GM21390 (cell line): ENCODE results near the gene DNAH9.
"Not testable (repeated sequence)": the region's sequence is repeated elsewhere in the genome, so short reads cannot be mapped to it uniquely, and the experiment has no call there.

ENCODE experiments used
- ATAC-seq: cut with Tn5 transposase; IDR thresholded peaks from one replicate; pipeline ENCODE4 v1.9.1; 2021; ENCODE audit not compliant: unreplicated experiment

The DNAH9 gene

GRCh38 chr17:11898526-11899235 is 300.4 kb downstream of the DNAH9 start:
- no peak for ATAC-seq

- no peak for ATAC-seq
Observed at GRCh38 chr17:11899537-11899942, 301.3 kb downstream of the DNAH9 start.

- ATAC-seq = no peak
Observed at GRCh38 chr17:11900041-11900476, 301.8 kb downstream of the DNAH9 start.

- no peak for ATAC-seq
Observed at GRCh38 chr17:11900655-11901054, 302.4 kb downstream of the DNAH9 start.

- no peak for ATAC-seq
Observed at GRCh38 chr17:11901931-11902330, 303.7 kb downstream of the DNAH9 start.

- ATAC-seq = no peak
Observed at GRCh38 chr17:11908711-11909146, 310.5 kb downstream of the DNAH9 start.

- no peak for ATAC-seq
Observed at GRCh38 chr17:11909348-11909747, 311.1 kb downstream of the DNAH9 start.

- no peak for ATAC-seq
Observed at GRCh38 chr17:11916091-11916490, 317.8 kb downstream of the DNAH9 start.

GRCh38 chr17:11917415-11917814 is 319.1 kb downstream of the DNAH9 start:
- ATAC-seq = no peak

- no peak for ATAC-seq
Observed at GRCh38 chr17:11921296-11921695, 323.0 kb downstream of the DNAH9 start.

- no peak for ATAC-seq
Observed at GRCh38 chr17:11922638-11923037, 324.4 kb downstream of the DNAH9 start.

GRCh38 chr17:11924076-11924475 is 325.8 kb downstream of the DNAH9 start:
- ATAC-seq = no peak

- no peak for ATAC-seq
Observed at GRCh38 chr17:11925262-11926021, 327.2 kb downstream of the DNAH9 start.

- ATAC-seq = no peak
Observed at GRCh38 chr17:11928436-11928835, 330.2 kb downstream of the DNAH9 start.

- no peak for ATAC-seq
Observed at GRCh38 chr17:11932337-11932898, 334.1 kb downstream of the DNAH9 start.

GRCh38 chr17:11935734-11936406 is 337.6 kb downstream of the DNAH9 start:
- ATAC-seq = no peak

- no peak for ATAC-seq
Observed at GRCh38 chr17:11940904-11941303, 342.6 kb downstream of the DNAH9 start.

GRCh38 chr17:11943086-11943485 is 344.8 kb downstream of the DNAH9 start:
- ATAC-seq = not testable (repeated sequence)

GRCh38 chr17:11943759-11944347 is 345.6 kb downstream of the DNAH9 start:
- ATAC-seq = no peak

GRCh38 chr17:11944587-11944986 is 346.3 kb downstream of the DNAH9 start:
- no peak for ATAC-seq

- no peak for ATAC-seq
Observed at GRCh38 chr17:11948789-11949188, 350.5 kb downstream of the DNAH9 start.
